Stimulated activated CD8-positive, alpha-beta memory T cell treated with anti-CD3 and anti-CD28 coated beads, Interleukin-12 subunit alpha, Interleukin-12 subunit beta, amount 100 ng/mL, for 24 hours (primary cell): ENCODE measurements around the gene FARP1.
"Not testable (repeated sequence)": the region's sequence is repeated elsewhere in the genome, so short reads cannot be mapped to it uniquely, and the experiment has no call there.

Source experiments
- DNase-seq: peaks from one replicate; pipeline ENCODE4 v3.0.0-alpha.2; 2020; ENCODE audit errors: extremely low read depth

The FARP1 gene

DNA sequence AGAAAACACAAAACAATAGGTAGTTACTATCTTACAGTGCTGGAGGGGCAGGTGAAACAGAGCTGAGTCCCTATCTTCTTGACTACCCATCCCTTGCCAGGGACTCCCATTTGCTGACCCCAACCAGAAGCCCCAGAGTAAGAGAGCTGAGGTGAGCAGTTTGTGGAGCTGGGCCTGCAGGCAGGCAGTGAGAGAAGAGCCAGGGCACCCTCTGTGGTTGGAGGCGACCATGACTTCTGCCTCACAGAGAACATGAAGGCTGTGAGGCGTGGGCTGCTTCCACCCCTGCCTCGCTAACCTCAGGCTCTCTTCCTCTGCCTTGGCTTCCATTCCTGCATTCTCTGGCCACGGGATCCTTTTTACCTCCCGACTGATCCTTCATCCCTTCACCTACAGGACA lies 81.7 kb downstream of the FARP1 start:
- no peak for DNase-seq

DNA sequence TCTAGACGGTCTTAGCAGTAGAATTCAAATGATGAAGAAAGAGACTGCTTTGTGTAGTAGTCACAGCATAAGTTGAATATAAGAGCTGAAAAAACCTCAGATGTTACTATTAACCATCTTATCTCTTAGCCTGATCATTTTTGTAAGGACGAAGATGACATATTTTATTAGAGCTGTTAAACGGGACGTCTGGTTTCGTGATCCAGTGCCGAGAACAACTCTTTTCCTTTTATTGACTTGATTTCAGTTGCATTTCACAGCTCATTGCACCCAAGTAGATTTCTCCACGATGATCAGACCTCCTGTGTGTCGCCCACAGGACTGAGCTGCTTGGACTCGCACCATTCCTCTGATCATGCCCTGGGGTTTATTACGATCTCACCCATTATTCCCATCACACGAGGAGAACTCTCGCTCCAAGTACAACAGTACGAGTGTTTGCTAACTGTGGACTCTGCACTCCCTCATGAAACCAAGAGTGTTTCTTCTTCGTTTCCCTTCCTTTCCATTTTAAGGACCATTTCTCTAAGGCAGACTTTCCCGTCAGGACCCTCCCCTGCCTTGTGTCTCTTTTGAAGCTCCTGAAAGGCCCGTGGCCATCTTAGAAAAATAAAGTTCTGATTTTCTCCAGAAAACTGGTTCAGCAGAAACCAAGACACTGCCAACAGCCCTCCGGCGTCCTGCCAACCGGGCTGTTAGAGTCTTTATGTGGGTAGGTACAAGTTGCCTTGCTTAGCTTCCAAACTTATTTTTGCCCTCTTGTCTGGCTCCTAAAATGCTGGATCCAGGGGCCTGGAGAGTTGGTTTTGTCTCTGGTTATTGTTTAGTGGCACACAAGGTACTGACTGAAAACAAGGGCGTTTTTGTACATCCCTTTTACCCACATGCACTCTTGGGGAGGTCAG lies 82.4 kb downstream of the FARP1 start:
- no peak for DNase-seq

DNA sequence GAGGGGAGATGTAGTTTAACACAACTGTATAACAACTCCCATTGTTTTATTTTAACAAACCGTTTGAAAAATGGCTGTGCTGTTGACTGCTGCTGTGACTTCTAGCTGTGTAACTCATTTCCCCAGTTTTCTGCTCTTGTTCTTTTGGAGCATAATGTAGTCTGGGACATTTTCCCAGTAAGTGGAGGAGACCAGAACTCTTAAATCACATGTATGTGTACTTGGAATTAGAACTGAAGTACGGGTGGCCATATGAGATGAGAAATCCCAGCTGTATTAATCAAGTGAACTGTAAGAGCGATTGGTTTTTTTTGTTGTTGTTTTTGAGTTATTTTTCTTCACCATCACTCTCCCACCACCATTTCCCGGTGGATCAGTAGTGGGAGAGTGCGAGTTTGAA lies 83.6 kb downstream of the FARP1 start:
- DNase-seq: no peak

DNA sequence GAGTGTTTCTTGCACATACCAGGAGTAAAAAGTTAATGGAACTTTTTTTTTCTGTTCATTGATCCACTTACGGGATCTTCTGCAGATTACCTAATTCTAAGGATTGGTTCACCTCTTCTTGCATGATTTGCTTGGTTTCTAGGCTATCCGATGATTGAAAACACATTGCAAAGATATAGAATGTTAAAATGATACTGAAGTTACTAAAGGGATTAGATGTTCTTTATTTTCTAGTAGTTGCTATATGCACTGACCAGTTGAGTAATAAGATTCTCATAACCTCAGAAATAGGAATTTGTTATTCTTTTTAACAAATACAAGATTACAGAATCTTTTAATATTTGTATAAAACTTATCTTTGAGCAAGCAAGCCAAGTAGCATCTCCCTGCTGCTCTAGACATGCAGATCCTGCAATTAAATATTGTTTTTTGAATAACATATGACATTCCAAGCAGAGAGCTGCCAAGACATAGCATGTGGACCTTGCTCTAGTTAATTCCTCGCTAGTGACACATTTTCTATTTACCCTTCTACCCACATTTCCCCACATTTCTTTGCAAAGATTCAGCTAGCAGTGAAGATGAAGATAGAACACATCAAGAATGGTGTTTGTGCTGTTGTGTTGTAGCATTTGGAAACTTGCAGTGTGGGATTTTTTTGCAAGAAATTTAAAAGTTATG lies 85.9 kb downstream of the FARP1 start:
- no peak for DNase-seq

DNA sequence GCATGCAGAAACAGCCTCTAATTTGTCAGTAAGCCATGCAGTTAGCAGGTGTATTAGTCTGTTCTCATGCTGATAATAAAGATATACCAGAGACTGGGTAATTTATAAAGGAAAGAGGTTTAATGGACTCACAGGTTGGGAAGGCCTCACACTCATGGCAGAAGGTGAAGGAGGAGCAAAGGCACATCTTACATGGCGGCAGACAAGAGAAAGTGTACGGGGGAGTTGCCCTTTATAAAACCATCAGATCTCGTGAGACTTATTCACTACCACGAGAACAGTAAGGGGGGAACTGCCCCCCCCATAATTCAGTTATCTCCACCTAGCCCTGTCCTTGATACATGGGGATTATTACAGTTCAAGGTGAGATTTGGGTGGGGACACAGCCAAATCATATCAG lies 87.9 kb downstream of the FARP1 start:
- not testable (repeated sequence) for DNase-seq

- no peak for DNase-seq
Measured at GRCh38 chr13:98232456-98232855, 89.6 kb downstream of the FARP1 start.

DNA sequence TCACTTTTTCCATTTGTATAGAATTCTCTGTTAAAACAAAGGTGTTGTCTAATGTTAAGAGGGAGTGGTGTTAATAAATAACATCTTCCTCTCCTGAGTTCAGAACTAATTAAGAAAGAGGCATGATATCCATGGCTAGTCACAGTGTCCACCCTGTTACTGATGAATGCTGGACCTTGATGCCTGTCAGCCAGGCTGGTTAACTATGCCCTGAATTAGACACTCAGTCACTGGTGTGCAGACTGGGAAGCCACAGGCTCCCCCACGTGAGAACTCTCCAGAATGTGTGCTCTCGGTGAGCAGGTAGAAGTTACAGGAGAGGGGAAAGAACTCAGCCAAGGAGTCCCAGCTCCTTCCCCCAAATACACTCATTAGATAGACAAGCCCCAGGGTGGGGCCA lies 90.2 kb downstream of the FARP1 start:
- DNase-seq: no peak

DNA sequence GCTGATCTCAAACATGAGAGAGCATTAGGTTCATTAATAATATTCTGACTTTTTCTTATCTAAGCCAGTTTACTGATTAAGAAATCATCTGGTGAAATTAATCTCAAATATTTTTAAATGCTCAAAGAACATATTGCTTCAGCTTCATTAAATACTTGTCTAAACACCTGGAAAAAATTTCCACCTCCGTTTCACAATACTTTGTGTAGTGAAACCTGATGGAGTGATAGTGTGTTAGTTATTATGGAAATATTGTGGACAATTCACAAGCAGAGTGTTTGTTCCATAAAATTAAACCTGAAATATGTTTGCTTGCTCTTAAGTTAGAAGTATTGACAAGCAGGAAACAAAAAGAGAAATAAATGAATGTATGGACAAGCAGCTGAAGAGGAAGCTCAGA lies 91.5 kb downstream of the FARP1 start:
- DNase-seq: no peak

DNA sequence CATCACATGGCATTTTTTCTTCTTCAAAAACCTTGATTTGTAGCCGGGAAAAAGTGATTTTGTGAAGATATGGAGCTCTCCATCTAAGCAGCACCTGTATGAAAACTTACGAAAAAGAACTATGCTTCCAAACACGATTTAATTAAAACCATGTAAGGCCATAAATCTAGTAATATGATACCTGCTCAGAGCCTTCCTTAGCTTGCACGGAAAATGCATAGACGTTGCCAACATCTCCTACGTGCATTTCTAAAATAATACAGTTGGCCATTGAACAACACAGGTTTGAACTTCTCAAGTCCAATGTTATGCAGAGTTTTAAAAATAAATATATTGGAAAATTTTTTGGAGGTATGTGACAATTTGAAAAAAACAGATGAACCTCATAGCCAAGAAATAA lies 93.3 kb downstream of the FARP1 start:
- no peak for DNase-seq

- DNase-seq: no peak
Measured at GRCh38 chr13:98237331-98237730, 94.4 kb downstream of the FARP1 start.

DNA sequence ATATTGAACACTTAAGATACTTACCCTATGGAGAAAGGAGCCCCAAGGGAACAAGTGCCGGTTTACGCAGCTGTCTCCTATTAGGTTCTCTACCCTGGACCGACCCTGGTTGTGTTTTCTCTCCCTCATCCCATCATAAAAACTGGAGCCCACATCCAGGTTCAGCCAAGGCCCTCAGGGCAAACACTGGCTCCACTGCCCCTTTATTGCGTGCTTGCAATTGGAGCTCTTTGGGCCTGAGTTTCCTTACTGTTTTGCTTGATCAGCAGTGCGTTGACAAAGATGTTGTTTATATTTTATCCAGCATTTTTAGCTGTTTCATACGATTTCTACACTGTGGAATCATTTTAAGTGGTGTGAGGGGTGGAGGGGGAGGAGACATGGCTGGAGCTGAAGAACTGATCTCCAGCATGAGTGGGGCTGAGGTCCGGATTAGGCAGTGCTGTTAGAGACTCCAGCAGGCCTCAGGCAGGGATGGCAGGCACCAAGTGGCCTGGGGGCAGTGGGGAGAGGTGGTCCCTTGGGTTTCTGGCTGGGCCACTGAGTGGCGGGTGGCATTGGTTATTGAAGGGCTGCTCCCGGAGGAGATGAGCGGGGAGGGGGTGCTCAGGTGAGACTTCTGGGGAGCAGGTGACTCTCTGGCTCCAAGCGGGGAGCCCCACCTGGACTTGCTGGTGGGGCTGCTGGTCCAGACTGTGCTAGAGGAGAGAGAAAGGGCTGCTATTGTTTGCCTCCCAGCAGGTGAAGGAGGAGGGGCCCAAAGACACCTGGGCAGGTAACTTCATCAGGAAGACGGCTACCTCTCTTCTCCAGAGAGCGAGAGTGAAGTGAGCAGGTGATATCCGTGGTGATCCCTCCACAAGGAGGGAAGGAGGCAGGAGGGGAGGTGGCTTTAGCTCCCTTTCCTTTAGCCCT lies 96.5 kb downstream of the FARP1 start:
- no peak for DNase-seq

DNA sequence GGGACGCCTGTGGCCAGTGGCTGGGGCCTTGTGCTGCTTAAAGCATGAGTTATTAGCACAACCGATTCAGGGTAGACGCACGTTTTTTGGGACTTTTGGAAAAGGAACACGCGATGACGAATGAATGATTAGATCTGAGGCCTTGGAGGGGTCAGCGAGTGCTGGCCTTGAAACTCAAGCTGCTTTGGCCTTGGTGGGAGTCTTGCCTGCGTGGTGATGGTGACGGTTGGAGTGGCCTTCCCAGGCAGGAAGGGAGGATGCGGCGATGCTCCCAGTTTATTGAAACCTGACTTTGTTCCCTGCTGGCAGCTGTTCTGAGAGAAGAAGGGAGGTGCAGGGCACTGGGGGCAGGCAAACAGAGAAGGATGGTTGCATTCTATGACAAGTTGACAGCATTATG lies 97.2 kb downstream of the FARP1 start:
- DNase-seq: no peak

DNA sequence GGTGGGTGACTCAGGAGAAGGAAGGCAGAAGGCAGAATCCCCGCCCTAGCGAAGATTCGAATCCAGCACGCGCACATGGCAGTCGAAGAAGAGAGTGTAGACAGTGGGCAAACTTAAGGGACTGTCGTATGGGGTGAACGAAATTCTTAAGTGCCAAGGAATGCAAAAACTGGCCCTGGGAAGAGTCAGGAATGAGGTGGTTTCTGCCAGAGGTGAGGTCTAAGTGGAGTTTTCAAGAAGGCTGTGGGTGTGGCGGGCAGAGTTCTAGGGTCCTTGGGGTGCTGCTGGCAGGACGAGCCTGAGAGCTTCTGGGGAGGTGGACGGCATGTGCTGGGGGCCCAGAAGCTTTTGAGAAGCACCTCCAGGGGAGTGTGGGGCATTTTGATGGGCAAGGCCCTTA lies 98.1 kb downstream of the FARP1 start:
- no peak for DNase-seq

DNA sequence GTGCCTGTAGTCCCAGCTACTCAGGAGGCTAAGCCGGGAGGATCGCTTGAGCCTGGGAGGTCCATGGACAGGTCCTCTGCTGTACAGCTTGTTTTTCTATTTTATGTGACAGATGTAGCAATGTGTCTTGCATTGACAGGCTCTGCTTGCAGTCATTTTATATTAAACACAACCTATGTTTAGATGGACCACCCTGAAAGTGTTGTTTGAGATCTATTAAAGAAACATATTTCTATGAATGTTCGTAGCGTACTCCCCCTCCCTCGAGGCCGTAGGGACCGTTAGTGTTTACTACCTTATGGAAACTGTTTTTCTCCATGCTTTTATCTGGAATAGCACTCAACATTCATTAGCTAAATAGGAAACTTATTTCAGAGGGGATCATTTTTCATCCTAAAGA lies 99.1 kb downstream of the FARP1 start:
- DNase-seq: no peak

DNA sequence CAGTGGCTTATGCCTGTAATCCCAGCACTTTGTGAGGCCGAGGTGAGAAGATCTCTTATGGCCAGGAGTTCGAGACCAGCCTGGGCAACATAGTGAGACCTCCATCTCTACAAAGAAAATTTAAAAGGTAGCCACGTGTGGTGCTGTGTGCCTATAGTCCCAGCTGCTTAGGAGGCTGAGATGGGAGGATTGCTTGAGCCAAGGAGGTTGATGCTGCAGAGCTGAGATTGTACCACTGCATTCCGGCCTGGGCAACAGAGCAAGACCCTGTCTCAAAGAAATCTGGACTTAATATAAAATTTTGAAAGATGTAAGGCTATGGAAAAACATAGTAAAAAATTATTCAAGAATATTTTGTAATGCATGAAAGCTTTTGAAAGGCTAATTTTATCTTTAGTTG lies 99.5 kb downstream of the FARP1 start:
- DNase-seq: no peak

DNA sequence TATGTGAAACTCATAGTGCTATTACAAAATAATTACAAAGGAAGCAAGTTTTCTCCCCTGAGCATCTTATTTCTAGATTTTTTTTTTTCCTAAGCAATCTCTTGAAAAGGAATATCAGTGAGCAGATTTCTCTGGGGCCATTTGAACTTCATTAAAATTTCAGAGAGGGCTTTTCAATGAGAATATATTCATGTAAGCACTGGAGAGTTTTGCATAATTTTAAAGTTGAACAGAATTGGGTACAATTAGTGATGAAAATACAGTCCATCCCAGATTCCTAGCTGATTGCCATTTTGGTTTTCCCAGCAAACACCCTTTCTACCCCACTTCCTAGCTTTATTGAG lies 101.0 kb downstream of the FARP1 start:
- no peak for DNase-seq

- no peak for DNase-seq
Measured at GRCh38 chr13:98246538-98247172, 103.8 kb downstream of the FARP1 start.

- DNase-seq: no peak
Measured at GRCh38 chr13:98251708-98252107, 108.8 kb downstream of the FARP1 start.

- DNase-seq: no peak
Measured at GRCh38 chr13:98252931-98253470, 110.1 kb downstream of the FARP1 start.

GRCh38 chr13:98253526-98253925 lies 110.6 kb downstream of the FARP1 start:
- no peak for DNase-seq

DNA sequence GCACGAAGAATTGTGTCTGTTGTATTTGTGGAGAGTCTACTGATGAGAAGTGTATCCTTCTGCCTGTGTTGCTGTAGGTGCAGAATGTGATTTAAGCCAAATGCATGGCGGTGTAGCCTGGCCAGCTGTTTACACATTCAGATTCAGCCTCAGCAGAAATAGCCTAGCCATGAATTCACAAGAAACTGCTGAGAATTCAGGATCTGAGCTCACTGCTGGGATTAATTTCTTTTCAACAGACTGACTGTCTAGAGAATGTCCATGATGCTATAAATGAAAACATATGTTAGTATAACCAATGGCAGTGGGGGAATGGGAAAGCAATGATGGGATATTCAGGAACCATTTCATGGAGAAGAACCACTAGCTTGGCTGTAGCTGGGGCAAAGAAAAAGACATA lies 111.6 kb downstream of the FARP1 start:
- DNase-seq: no peak

- no peak for DNase-seq
Measured at GRCh38 chr13:98258226-98258625, 115.3 kb downstream of the FARP1 start.
